EH (cell line): ENCODE results near the gene RNF145.

Experiments
- DNase-seq: peaks from one replicate; pipeline ENCODE4 v3.0.0-alpha.2; 2015; ENCODE audit warnings: low read depth

The RNF145 gene

DNA sequence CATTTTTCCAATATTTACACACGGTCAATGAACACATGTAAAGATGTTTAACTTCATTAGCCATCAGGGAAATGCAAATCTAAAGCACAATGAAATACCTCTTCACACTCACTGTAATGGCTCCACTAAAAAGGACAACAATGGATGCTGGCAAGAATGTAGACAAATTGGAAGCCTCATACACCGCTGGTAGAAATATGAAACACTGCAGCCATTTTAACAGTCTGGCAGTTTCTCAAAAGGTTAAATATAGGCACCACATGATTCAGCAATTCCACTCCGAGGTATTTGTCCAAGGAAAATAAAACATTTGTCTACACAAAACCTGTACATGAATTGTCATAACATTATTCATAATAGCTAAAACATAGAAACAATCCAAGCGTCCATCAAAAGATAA, 20.0 kb downstream of the RNF145 start:
- DNase-seq = peak; percentile 48

DNA sequence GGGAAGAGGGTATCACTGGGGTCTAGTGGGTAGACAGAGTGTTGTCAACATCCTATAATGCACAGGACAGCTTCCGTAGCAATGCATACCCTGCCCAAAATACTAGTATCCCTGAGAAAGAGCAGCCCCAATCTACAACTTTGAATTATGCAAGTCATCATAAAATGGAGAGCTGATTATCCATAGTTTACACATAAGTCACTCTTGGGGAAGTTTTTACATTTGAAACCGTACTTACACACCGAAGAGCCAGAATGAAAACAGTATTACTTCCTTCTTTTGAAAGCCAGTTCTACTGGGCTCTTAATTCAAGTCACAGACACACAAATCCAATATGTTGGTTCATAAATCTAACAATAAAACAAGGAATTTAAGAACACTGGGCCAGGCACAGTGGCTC, 21.6 kb downstream of the RNF145 start:
- DNase-seq = no peak

DNA sequence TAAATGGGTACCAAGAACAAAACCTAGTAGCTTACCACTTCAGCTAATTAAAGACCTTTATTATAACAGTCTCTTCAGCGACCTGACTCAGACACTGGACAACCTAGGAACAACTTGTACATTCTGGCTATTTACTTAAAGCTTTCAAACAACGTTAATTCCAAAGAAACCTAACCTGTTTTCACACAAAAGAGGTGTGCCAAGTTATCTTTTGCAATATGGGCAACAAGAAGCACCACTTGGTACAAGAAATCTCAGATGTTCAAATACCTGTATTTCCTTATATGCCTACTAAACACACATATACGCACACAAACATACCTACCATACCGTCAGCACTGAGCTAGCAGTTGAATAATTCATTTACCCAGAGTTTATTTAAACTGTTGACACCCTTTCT, 23.0 kb downstream of the RNF145 start:
- no peak for DNase-seq

DNA sequence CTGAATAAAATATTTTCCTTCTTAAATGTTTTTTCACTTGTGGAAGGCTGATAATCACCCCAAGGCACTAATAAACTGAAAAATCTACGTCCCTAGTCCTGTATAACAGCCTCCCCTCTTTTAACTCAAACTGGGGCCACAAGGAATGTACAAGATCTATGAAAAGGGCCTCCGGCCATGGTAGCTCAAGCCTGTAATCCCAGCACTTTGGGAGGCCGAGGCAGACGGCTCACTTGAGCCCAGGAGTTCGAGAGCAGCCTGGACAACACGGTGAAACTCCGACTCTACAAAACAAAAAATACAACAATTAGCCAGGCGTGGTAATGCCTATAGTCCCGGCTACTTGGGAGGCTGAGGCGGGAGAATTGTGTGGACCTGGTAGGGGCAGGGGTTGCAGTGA, 23.6 kb downstream of the RNF145 start:
- DNase-seq = no peak

DNA sequence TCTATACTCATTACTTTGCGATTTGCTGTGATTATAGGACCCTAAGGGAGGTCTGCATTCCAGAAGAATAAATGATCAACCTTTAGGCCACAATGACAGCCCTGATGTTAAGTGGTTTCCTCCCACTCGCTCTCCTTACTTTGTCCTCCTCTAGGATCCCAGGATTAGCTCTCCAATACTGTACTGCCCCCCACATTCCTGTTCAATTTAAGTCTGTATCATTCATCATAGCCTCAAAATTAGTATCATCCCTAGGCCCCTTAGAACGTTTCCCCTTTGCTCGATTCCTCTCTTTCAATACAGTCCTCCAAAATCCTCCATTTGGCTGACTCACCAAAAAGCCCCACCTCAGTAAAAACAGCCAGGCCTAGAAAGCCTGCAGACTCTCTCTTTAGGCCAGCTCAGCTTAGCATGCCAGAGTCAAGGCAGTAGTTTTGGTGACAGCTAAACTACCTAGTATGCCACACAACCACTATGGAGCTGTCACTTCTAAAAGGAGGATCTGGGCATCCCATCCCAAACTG, 24.4 kb downstream of the RNF145 start:
- peak; percentile 93 for DNase-seq

DNA sequence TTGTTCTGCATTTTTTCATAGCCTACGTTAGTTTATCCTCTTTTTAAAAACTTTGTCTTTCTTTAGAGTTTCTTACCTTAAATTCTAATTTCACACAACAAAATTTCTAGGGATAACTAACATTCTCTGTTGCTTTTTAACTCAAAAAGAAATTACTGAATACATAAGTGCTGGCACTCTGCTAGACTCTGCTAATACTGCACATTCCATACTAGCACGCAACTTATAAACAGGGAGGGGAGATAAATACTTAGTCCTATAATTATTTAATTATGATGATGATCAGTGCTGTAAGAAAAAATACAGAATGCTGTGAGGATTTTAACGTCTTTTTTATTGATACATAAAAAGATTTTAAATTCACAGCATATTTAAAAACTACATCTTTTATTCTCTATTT, 25.1 kb downstream of the RNF145 start:
- DNase-seq = peak; percentile 59

DNA sequence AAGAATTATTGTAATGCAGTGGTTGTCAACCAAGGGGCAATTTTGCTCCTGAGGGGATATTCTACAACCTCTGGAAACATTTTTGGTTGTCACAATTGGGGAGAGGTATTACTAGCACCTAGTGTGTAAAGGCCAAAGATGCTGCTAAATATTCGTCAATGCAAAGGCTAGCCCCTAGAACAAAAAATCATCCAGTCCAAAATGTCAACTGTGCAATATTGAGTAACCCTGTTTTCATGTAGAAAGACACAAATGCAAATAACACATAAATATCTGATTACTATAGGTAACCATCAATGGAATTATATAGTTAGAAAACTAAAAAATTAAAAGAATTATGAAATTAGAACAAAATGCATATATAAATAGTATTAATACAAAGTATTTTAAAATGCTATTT, 26.1 kb downstream of the RNF145 start:
- DNase-seq = no peak

DNA sequence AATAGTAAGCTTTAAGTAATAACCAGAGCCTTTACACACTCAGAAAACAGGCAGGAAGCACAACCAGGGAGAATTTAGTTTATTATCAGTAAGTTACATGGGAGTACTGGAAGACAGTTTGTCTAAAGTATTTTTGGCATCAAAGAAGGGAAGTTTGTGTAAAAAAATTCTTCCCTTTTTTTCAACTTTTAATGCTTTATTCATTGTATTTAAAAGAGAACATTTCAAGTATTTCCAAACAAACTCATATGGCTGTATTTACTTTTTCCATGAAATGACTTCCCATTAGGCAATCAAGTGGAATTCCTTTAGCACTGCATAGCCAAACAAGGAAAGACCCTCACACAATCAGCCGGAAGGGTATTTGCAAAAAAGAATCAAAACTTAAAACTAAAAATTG, 26.7 kb downstream of the RNF145 start:
- peak; percentile 81 for DNase-seq

DNA sequence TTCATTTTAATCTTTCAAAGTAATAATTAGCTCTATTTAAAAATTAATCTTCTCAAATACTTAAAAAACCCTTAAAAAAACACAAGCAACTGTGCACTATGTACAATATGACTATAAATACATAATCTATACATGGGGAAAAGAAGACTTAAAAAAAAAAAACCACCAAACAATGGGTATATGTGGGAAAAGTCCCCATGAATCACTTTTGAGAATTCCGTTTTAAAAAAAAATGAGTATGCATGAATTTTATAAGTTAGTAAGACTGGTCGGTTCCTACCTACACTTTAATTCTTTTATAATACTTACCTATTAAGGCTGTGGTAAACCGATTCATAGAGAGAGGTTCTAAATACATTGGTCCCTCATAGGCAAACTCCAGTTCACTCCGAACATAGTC, 27.7 kb downstream of the RNF145 start:
- no peak for DNase-seq

DNA sequence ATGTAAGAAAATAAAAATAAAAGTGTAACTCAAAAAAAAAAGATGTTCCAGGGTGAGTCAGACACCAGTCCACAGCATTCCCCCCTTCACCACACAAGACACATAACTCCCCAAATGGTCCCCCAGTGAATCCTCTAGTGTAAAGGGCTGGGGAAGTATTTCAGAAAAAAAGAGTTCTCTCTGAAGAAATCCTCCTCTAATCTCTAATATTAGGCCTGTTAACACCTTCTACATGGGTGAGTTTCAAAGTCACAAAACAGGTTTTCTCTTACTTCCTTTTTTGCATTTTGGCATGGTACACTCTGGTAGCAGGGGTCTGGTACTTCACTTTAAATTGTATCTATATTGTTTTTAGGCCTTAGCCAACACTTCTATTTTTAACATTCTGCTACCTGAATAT, 28.2 kb downstream of the RNF145 start:
- DNase-seq = peak; percentile 52

DNA sequence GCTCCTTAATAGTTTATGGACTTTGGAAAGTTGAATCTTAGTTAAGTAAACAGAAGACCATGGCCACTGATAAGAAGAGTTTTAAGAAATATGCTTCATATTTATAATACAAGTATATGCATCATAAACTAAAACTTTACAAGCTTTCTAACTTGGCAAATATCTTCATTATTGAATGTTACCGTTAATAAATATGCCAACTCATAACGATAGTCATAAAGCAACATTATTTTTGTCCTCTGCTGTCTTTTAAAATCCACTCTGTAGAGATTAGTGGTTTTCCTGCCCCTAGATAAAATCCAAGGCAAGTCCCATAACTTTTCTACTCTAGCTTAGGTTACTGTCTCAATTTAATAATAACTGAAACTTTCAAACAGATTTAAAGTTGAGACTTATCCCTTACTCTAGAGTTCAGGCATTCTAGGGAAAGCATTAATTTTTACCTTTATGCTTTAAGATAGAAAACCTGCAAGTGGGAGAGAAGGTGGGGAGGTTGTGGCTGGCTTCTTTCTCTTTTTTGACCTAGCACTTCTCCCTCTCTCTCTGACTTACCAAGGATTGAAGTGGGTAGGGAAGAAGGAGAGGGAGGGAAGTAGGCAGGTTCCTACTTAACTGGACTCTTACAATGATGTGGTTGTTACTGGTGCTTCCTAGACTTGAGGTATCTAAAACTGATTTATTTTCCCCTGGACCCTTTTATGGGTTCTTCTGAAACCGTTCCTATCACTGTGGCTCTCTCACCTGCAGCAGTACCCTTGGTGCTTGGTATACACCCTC, 29.6 kb downstream of the RNF145 start:
- DNase-seq = no peak

DNA sequence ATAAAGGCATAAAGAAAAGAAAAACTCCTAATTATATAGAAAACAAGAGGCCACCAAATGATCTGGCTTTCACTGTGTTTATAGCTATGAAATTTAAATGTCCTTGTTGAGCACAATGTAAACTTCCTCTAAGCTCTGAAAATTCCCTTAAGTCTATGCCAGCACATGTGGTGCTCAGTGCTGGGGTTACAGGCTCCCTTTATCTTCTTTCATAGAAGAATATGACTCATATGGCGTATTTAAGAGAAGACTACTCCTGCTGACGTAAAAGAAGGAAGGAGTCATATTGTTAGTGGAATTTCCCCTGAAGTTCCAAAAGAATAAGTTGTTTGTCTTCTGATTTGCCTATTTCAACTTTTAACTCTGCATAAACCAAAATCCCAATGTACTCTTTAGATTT, 30.4 kb downstream of the RNF145 start:
- peak; percentile 95 for DNase-seq

DNA sequence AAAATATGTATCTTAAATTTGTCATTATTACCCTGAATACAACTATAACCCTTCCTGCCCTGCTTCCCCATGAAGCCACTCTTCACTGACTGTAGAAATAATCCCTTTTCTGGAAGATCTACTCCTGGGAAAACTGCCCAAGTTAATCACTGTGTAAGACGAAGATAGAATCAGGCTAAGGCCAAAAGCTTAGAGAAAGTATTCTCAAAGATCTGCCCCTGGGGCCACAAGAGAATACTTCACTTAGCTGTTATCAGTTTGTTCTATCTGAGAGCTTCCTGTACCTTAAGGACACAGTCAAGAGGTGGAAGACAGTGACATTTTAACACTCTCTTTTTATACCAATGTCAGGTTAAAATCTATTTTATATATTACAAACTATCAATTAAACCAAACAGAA, 33.8 kb downstream of the RNF145 start:
- peak; percentile 70 for DNase-seq

DNA sequence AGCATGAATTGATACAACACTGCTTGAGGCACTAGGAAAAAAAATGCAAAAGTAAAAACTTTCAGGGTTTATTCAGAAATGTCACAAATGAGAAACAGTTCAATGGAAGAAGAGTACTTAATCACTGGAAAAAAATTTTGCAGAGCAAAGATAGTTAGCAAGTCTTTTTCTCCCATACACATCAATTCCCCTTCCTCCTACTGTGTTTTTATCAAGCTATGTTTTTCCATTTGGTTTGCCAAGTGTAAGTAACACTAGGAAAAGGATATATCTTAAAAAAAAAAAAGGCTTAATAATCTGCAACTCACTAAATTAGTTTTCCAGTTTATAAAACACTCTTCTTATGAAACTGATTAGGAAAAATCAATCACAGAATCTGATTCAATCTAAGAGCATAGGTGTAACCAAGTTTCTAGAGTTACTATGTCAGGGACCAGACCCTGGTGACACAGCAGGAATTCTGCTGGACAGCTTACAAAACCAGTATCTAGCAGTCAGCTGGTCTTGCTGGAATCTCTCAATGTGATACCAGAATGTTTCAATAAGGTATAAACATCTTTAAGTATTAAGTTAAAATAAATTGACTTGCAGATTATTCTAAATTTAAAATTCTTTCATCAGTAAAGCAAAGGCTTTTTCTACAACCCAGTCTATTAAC, 34.7 kb downstream of the RNF145 start:
- DNase-seq = peak; percentile 48

DNA sequence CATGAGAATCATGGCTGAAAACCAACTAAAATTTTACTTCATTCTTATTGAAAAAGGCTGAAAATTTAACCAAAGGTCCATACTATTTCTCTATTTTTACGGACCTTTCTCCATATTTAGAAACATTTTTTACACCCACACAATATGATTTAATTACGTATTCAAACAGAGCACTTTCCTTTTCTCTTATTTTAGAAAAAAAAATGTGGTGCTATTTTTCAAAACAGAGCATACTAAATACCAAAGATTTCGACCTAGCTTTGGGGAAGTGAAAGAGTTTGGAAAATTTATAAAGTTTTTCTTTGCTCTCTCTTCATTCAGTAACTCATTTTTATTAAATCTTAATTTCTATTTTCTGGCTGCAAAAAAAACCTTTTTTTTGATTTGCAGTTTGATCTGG, 38.1 kb downstream of the RNF145 start:
- DNase-seq = no peak

DNA sequence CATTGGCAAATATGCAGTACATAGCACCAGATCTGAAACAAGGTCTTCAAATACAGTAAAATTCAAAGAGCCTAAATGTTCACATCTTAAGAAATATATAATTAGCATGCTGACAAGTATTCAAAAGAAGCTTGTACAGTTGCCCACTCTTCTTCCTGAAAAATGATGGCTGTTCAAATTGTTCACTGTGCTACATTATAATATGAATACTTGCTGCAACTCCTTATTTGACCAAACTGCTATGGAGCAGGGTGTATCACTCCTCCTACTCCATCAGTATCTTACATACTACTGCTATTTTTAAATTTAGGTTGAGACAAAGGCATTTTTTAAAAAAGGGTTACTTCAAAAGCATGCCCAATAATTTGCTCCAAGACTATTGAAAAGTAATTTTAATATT, 39.3 kb downstream of the RNF145 start:
- DNase-seq = no peak

DNA sequence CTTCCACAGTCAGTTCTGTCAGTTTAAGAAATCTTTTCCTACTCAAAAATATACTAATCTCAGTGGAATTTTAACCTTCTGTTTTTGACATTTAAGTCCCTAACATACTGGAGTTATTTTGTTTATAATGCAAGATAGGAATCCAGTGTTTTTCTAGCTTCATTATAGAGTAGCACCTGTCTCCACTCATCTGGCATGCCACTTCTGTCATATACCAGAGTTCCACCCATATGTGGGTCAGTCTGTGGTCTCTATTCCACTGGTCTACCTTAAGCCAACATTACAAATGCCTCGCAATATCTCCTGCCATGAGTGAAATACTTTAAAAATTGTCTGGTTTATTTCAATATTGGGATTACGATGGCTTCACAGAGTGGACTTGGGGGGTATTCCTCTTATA, 42.9 kb downstream of the RNF145 start:
- DNase-seq = no peak

DNA sequence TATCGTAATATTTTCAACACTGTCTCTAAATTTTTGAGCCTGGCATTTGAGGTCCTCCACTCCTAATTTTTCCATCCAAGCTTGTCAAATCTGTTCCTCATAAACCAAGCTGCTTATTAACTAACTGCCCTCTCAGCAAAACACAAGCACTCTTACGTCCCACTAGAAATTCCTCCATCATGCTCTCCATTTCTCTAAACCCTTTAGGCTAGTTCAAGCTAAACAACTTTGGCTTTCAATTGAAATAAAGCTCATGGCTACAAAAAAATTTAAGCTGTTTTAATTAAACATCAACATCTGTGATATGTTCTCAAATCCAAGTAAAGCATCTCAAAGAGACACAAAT, 45.7 kb downstream of the RNF145 start:
- no peak for DNase-seq

DNA sequence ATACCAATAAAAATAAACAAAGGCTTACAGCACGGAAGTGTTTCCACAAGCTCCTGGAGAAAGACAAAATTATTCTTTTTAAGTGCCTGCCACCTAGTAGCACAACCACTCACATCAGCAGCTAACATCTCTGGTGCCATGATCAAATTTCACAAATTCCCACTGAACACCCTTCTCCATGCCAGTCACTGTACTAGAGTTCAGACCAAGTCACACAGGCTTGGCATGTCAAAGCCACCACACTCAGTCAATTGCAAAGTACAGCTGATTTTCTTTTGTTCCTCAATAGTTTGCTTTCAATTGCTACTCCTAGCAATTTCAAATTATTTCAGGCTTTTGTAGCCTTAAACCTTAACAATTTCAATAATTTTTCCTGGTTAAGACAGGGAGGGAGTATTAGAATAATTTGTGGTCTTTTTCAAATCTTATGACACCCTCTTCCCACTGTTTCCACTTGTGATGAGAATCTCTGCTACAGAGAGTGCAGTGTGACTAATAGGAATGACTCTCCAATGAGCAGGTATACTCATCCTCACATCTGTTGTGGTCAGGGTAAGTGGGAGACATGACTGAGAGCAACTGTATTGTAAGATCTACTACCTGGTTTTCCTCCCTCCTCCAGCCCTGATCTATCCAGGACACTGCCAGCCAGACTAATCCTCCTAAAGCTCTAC, 46.2 kb downstream of the RNF145 start:
- DNase-seq = peak; percentile 74

DNA sequence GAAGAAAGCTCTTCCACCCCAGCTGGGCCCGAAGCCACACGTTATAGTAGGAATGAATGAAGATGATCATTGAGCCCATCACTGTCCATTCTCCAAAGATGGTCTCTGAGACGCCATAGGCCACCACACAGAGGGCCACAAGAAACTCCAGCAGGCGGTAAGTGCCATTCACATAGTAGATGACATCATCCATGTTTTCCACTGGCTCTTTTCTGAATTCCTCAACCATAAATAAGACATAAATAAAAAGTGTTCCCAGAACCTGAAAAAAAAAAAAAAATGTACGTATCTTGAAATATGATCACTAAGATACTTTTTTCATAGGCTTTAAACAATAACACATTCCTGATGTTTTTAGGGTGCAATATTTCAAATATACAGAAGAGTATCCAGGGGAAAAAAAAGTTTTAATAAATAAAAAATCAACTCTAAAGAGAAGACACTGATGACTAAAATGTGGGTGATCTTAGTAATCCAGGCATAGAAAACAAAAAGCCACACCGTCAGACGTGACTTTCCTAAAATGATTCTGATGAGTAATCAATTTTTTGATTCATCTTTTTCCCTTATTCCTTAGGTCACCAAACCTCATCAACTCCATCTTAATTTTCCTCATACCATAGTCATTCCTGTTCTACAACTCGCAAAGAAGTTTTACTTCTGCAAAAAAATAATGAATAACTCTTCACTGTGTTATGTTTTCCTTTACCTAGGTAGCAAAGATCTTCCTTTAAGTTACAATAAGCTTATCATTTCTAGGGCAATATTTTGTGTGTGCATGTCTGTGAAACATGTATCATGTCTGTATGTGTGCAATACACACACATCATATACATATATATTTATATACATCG, 47.8 kb downstream of the RNF145 start:
- no peak for DNase-seq

DNA sequence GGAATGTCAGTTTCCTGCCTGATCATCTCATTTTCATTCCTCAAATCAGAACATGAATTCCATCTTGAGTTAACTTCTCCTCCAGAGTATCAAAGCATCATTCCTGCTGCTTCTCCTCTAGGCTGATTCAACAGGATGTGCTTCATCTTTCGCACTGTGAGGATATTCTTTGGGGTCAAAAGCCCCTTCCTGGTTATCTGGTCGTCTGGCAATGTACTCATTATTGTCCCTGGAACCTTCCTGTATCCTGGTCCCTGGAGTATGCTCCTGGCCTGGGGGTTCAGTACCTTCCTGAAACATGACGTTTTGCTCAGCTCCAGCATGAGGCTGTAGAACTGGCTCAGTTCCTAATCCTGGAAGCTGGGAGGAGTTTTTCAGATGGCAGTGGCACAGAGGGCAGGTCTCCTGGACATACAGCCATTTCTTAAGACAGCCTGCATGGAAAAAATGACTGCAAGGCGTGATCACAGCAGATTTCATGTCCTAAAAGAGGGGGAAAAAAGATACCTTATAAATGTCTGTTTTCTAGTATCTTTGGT, 50.7 kb downstream of the RNF145 start:
- peak; percentile 35 for DNase-seq

DNA sequence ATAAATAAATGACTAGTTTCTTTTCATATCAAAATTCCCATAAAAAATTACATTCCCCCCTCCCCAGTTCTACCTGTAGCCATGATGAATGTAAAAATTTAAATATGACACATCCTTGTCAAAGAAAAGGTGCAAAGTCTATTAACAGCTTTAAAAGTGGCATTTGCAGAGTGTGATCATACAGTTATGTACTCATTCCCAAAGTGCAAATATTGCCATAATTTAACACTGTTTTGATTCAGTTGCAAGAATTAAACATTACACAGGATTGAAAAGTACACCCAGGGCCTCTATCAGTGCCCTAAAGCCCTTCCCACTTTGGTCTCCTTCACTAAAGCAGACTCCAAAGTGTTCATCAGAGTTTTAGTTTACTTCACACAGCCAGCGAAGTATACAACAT, 51.8 kb downstream of the RNF145 start:
- no peak for DNase-seq
